GM13977 (cell line): ENCODE results near the gene CIRBP.

Source experiments
- DNase-seq: peaks from one replicate; pipeline ENCODE4 v3.0.0; 2012; ENCODE audit warnings: low spot score
- CTCF ChIP-seq: IDR thresholded peaks from 2 replicates; pipeline ENCODE4 v1.5.1; 2012; ENCODE audit warnings: mild to moderate bottlenecking, control low read depth; ENCODE audit not compliant: insufficient read depth; ENCODE audit errors: extremely low read depth, missing control alignments
- in situ Hi-C: fragments of 300-500 bp; cut with MboI; formaldehyde crosslinking; loops from one replicate; pipeline ENCODE4 v1.12.0; 2022; ENCODE audit warnings: low sequenced_read_pairs, low pct_unique_long_range_greater_than_20kb, mixed read lengths, inconsistent platforms; ENCODE audit not compliant: unreplicated experiment

CIRBP gene

GRCh38 chr19:1231729-1232637 is 37.1 kb upstream of the CIRBP start:
- no peak for DNase-seq
- TF ChIP-seq CTCF = no peak
- in situ Hi-C loops = no loop called here

- in situ Hi-C loops = no loop called here
- DNase-seq = no peak
- no peak for TF ChIP-seq CTCF
Measured at GRCh38 chr19:1232652-1233072, 36.5 kb upstream of the CIRBP start.

GRCh38 chr19:1233115-1233667 is 35.9 kb upstream of the CIRBP start:
- no peak for TF ChIP-seq CTCF
- no peak for DNase-seq
- in situ Hi-C loops = no loop called here

- in situ Hi-C loops = no loop called here
Measured at GRCh38 chr19:1234051-1234954, 34.8 kb upstream of the CIRBP start.

GRCh38 chr19:1234955-1235380 is 34.2 kb upstream of the CIRBP start:
- no peak for DNase-seq
- no peak for TF ChIP-seq CTCF
- in situ Hi-C loops = no loop called here

More at GRCh38 chr19:1234051-1234954, 34.8 kb upstream of the CIRBP start:
- TF ChIP-seq CTCF = no peak
- no peak for DNase-seq
